Stimulated activated naive CD8-positive, alpha-beta T cell treated with anti-CD3 and anti-CD28 coated beads, Interleukin-15, amount 100 ng/mL, for 72 hours (primary cell): ENCODE measurements around the gene SBK2.
"Not testable (repeated sequence)": the region's sequence is repeated elsewhere in the genome, so short reads cannot be mapped to it uniquely, and the experiment has no call there.

ENCODE experiments used
- ATAC-seq: fragments of 150-1000 bp; cut with Tn5 transposase; 2 replicates; pipeline ENCODE4 v1.10.0; 2021; ENCODE audit warnings: mild to moderate bottlenecking, moderate library complexity
- DNase-seq, 2 donors: peaks; one replicate each; pipeline ENCODE4 v3.0.0; 2021 to 2022
- H3K27ac Mint-ChIP-seq, 2 donors: one replicate each; pipeline ENCODE4 v1.8.0; 2022; ENCODE audit warnings: mild to moderate bottlenecking in 2 of 2, mixed read lengths in 2 of 2, moderate library complexity in 2 of 2
- H3K27me3 Mint-ChIP-seq: one replicate; pipeline ENCODE4 v1.8.0; 2022; ENCODE audit warnings: mixed read lengths
- H3K4me1 Mint-ChIP-seq: one replicate; pipeline ENCODE4 v1.8.0; 2022; ENCODE audit warnings: mild to moderate bottlenecking, mixed read lengths
- H3K4me3 Mint-ChIP-seq, 2 donors: one replicate each; pipeline ENCODE4 v1.8.0; 2022; ENCODE audit warnings: mild to moderate bottlenecking in 2 of 2, mixed read lengths in 2 of 2, moderate library complexity in 1 of 2
- H3K9me3 Mint-ChIP-seq, 2 donors: one replicate each; pipeline ENCODE4 v1.8.0; 2022; ENCODE audit warnings: mixed read lengths in 2 of 2

SBK2 gene

DNA sequence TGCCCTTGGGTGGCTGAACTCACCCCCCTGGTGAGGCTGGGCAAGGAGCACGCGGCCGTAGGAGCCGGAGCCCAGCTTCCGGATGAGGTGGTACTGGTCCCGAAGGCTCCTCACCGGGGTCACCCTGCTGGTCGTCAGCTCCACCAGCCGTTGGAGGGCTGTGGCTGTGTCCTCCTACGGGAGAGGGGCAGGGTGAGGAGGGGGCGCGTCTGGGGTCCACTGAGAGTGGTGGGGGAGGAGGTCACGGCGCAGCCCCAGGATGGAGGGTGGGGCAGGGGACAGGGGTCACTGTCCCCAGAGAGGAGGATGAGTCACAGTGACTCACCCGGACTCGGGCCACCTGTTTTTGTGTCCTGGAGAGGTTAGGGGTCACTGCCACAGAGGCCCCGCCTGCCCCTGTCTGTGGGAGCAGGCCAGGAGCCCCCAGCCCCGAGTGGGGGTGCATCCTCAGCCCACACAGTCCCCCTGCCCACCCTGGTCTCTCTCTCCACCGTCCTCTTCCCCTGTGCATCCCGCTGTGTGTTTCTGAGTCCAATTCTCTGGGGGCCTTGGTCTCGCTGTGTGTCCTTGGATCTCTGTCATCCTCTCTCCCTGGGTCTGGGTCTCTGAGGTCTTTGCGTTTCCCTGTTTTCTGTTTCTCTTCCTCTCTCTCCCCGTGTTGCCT, 8.0 kb upstream of the SBK2 start:
- H3K27ac Mint-ChIP-seq = no peak overlapping the region
- H3K4me1 Mint-ChIP-seq = peaks cover 6% of the 10 kb centered on the region
- no peak for ATAC-seq

GRCh38 chr19:55544014-55544413, 7.1 kb upstream of the SBK2 start:
- ATAC-seq = no peak
- no peak overlapping the region for H3K27ac Mint-ChIP-seq
- peaks cover 34% of the 10 kb centered on the region for H3K27me3 Mint-ChIP-seq
- DNase-seq = no peak
- no peak overlapping the region for H3K4me3 Mint-ChIP-seq
- peaks cover 6% of the 10 kb centered on the region for H3K4me1 Mint-ChIP-seq
- peaks cover 0 to 6% of the 10 kb centered on the region in 2 donors for H3K9me3 Mint-ChIP-seq

More for the DNA sequence above, 8.0 kb upstream of the SBK2 start:
- no peak overlapping the region for H3K4me3 Mint-ChIP-seq
- H3K27me3 Mint-ChIP-seq = peaks cover 38% of the 10 kb centered on the region
- peaks cover 0 to 6% of the 10 kb centered on the region in 2 donors for H3K9me3 Mint-ChIP-seq
- DNase-seq = no peak

DNA sequence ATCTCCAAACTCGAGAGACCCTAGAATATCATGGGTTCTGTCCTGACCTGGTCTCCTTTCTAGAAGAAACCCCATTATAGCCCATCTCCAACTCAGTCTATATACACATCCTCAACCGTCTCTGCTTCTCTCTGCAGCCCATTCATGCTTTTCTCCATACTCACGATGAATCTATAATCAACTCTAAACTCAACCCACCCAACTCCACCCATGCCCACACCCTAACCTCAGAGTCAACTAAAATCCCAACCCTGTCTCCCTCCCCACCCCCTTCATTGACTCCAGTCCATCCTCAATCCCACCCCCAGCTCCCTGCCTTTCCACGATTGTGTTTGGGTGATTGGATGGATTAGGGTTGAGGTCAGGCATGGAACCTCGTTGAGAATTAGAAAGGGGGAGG, 6.6 kb upstream of the SBK2 start:
- H3K4me1 Mint-ChIP-seq = peaks cover 6% of the 10 kb centered on the region
- H3K27ac Mint-ChIP-seq = peak overlapping the region in 1 of 2 donors; percentile 22
- peaks cover 33% of the 10 kb centered on the region for H3K27me3 Mint-ChIP-seq
- DNase-seq = no peak
- ATAC-seq = no peak
- peaks cover 0 to 6% of the 10 kb centered on the region in 2 donors for H3K9me3 Mint-ChIP-seq
- H3K4me3 Mint-ChIP-seq = no peak overlapping the region

GRCh38 chr19:55542292-55542855, 5.4 kb upstream of the SBK2 start:
- H3K4me1 Mint-ChIP-seq = peaks cover 3% of the 10 kb centered on the region
- DNase-seq (no peak), ATAC-seq (no peak)
- peaks cover 0 to 6% of the 10 kb centered on the region in 2 donors for H3K9me3 Mint-ChIP-seq
- no peak overlapping the region for H3K27ac Mint-ChIP-seq
- H3K4me3 Mint-ChIP-seq = no peak overlapping the region
- H3K27me3 Mint-ChIP-seq = peaks cover 21% of the 10 kb centered on the region

DNA sequence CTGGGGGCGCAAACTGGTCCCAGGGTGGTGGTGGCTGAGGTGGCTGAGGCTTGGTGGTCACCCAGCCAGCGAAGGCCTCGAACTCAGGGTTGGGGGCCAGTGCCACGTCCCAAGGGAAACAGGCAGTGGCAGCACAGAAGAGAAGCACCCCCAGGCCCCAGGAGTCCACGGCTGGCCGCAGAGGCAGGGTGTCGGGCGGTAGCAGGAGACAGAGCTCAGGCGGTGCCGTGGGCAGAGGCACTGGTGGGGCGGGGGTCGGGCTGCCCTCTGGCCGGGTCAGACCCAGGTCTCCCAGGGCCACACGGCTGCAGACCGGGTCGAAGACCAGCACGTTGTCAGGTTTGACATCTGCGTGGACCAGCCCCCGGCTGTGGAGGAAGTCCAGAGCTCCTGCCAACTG, 4.2 kb upstream of the SBK2 start:
- DNase-seq = no peak
- Mint-ChIP-seq H3K4me1 (no peaks in the 10 kb centered on the region), H3K27ac (no peak overlapping the region), H3K9me3 (peaks cover 0 to 6% of the 10 kb centered on the region in 2 donors), H3K27me3 (peaks cover 11% of the 10 kb centered on the region), H3K4me3 (no peak overlapping the region)
- no peak for ATAC-seq

DNA sequence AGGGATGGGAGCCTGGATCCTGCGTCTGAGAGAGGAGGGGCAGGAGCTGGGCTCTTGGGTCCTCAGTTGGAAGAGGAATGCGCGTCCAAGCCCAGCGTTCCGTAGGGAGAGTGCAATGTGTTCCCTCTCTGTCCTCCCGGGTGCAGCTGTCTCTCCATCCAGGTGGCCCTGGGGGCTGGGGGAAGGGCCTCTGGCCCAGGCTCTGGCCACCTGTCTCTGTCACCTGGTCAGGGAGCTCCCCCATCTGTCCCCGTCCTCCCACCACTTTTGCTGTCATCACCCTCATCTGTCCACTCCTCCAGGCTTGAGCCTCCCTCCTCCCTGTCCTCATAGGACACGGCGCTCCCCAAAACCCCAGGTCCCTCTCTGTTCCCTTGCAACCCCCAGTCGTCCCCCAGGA, 3.7 kb upstream of the SBK2 start:
- no peak overlapping the region for H3K27ac Mint-ChIP-seq
- peaks cover 7% of the 10 kb centered on the region for H3K27me3 Mint-ChIP-seq
- H3K4me3 Mint-ChIP-seq = no peak overlapping the region
- ATAC-seq = no peak
- peaks cover 0 to 6% of the 10 kb centered on the region in 2 donors for H3K9me3 Mint-ChIP-seq
- no peaks in the 10 kb centered on the region for H3K4me1 Mint-ChIP-seq
- DNase-seq = no peak

GRCh38 chr19:55539090-55539984, 2.4 kb upstream of the SBK2 start:
- Mint-ChIP-seq H3K4me1 (no peaks in the 10 kb centered on the region), H3K9me3 (peaks cover 0 to 6% of the 10 kb centered on the region in 2 donors), H3K27ac (no peak overlapping the region), H3K27me3 (no peaks in the 10 kb centered on the region), H3K4me3 (no peak overlapping the region)
- no peak for DNase-seq
- no peak for ATAC-seq

DNA sequence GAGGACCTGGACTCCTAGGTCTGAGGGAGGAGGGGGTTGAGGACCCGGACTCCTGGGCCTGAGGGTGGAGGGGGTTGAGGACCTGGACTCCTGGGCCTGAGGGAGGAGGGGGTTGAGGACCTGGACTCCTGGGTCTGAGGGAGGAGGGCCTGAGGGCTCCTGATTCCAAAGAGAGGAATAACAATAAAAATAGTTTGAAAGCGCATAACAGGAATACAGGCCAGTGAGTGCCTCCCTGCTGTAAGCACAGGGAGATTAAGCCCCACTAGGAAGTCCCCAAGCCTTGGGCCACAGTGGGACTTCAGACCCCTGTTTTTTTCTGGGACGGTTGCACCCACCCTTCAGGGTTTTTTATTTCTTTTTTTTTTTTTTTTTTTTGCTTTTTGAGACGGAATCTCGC, 1.2 kb upstream of the SBK2 start:
- Mint-ChIP-seq H3K4me1 (no peaks in the 10 kb centered on the region), H3K27ac (no peak overlapping the region), H3K27me3 (no peaks in the 10 kb centered on the region), H3K9me3 (peaks cover 0 to 1% of the 10 kb centered on the region in 2 donors), H3K4me3 (no peak overlapping the region)
- ATAC-seq (no peak), DNase-seq (no peak)

- Mint-ChIP-seq H3K9me3 (no peaks in the 10 kb centered on the region), H3K4me1 (no peaks in the 10 kb centered on the region), H3K4me3 (no peak overlapping the region), H3K27me3 (no peaks in the 10 kb centered on the region), H3K27ac (peak overlapping the region in 1 of 2 donors; percentile 48)
- DNase-seq (no peak), ATAC-seq (no peak)
Observed at GRCh38 chr19:55537741-55538111, 793 bp upstream of the SBK2 start.

DNA sequence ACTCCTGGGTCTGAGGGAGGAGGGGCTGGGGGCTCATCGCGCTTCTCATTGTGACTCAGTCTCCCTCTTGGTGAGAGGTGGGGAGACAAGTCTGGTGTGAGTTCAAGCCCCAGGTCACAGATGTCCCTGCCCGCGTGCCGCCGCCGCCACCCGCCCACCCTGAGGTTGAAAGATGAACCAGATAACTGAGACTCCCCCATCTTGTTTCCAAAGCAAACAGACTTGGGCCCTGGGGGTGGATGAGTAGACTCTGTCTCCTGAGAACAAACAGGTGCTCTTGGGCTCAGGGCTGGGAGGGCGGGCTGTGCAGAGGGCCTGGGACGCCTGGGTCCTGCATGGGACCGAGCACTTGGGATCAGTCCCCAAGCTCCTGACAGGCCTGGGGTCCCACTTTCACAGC, 567 bp downstream of the SBK2 start:
- Mint-ChIP-seq H3K9me3 (no peaks in the 10 kb centered on the region), H3K27me3 (no peaks in the 10 kb centered on the region), H3K4me3 (no peak overlapping the region), H3K4me1 (no peaks in the 10 kb centered on the region), H3K27ac (no peak overlapping the region)
- no peak for DNase-seq
- no peak for ATAC-seq

DNA sequence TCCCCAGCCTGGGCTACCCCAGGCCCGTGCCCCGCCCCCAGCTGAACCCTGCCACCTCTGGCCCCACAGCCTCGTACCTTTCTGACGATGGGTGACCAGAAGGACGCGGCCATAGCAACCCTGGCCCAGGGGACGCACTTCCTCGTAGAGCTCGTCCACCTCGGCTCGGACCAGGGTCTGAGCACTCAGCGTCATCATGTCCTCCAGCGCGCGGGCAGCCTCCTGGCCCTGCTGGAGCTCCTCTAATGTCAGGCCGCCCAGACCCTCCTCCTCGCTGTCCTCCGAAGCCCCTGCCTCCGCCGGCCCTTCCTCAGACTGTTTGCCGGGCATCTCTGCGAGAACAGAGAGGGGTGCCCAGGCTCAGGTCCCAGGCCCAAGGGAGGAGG, 975 bp downstream of the SBK2 start:
- H3K4me1 Mint-ChIP-seq = no peaks in the 10 kb centered on the region

GRCh38 chr19:55535173-55535964, 1.6 kb downstream of the SBK2 start:
- no peak overlapping the region for H3K27ac Mint-ChIP-seq
- ATAC-seq (no peak), DNase-seq (no peak)
- H3K4me3 Mint-ChIP-seq = no peak overlapping the region
- H3K4me1 Mint-ChIP-seq = no peaks in the 10 kb centered on the region
- no peaks in the 10 kb centered on the region for H3K9me3 Mint-ChIP-seq
- H3K27me3 Mint-ChIP-seq = no peaks in the 10 kb centered on the region

More for the DNA sequence above, 975 bp downstream of the SBK2 start:
- ATAC-seq (no peak), DNase-seq (no peak)
- Mint-ChIP-seq H3K27ac (no peak overlapping the region), H3K4me3 (no peak overlapping the region), H3K27me3 (no peaks in the 10 kb centered on the region), H3K9me3 (no peaks in the 10 kb centered on the region)

DNA sequence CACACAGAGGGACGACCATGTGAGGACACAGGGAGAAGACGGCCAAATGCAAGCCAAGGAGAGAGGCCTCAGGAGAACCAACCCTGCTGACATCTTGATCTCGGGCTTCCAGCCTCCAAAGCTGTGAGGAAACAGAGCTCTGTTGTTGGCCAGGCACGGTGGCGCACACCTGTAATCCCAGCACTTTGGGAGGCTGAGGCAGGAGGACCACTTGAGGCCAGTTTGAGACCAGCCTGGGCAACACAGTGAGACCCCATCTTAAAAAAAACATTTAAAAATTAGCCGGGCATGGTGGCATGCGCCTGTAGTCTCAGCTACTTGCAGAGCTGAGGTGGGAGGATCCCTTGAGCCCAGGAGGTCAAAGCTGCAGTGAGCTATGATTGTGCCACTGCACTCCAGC, 2.7 kb downstream of the SBK2 start:
- H3K9me3 Mint-ChIP-seq, ATAC-seq, H3K27ac Mint-ChIP-seq, H3K27me3 Mint-ChIP-seq, H3K4me1 Mint-ChIP-seq, DNase-seq, H3K4me3 Mint-ChIP-seq: not testable (repeated sequence)

DNA sequence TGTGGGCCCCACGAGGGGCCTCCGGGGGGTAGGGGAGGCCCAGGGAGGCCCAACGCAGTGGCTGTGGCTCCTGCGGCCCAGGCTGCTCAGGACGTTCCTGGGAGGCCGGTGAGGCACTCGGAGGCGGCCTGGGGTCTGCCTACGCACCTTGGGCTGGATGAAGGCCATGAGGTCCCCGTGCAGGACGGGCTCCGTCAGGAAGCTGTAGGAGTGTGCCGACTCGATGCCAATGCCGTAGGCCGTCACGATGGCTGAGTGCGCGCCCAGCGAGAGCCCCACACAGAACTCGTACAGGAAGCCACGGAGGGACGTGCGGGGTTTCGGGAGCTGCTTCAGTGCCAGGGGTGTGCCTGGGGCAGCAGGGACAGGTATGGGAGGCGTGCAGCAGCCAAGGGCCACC, 5.9 kb downstream of the SBK2 start:
- Mint-ChIP-seq H3K27ac (no peak overlapping the region), H3K4me3 (no peak overlapping the region), H3K27me3 (no peaks in the 10 kb centered on the region), H3K9me3 (no peaks in the 10 kb centered on the region), H3K4me1 (no peaks in the 10 kb centered on the region)
- no peak for ATAC-seq
- DNase-seq = no peak

GRCh38 chr19:55529636-55530234, 7.2 kb downstream of the SBK2 start:
- Mint-ChIP-seq H3K27me3 (no peaks in the 10 kb centered on the region), H3K4me3 (no peak overlapping the region), H3K27ac (no peak overlapping the region), H3K4me1 (no peaks in the 10 kb centered on the region), H3K9me3 (no peaks in the 10 kb centered on the region)
- ATAC-seq = peak; percentile 52
- no peak for DNase-seq
